HEK293 (cell line): ENCODE data around the gene FNDC5.

ENCODE experiments used
- CTCF ChIA-PET: fragments of 350-600 bp; formaldehyde crosslinking; extraction: SDS; loops from one replicate; lab custom pipeline; 2021; ENCODE audit warnings: antibody characterized with exemption; lab: Yijun Ruan, JAX
- POLR2A ChIA-PET: fragments of 300-600 bp; formaldehyde crosslinking; extraction: SDS; loops from one replicate; lab custom pipeline; 2020; ENCODE audit warnings: antibody characterized with exemption, inconsistent platforms; lab: Yijun Ruan, JAX
- H3K27ac ChIP-seq: fragments of 200-500 bp; sonication (Bioruptor generic); 2 replicates; pipeline ENCODE4 v1.5.1; 2014; ENCODE audit warnings: low read depth, low read length, control low read depth, inconsistent platforms; ENCODE audit errors: extremely low read depth
- H3K36me3 ChIP-seq, 2 experiments: fragments of 200-500 bp in 1 of 2; sonication (Bioruptor generic) in 1 of 2; 1 replicate in 1 of 2; 2 replicates in 1 of 2; pipeline ENCODE4 v1.5.1; 2014 to 2017; ENCODE audit warnings: inconsistent platforms in 2 of 2, low read length in 2 of 2; ENCODE audit not compliant: control insufficient read depth in 2 of 2, insufficient read depth in 1 of 2
- H3K4me1 ChIP-seq: fragments of 200-500 bp; sonication (Bioruptor generic); 2 replicates; pipeline ENCODE4 v1.5.1; 2014; ENCODE audit warnings: mild to moderate bottlenecking, low read length, inconsistent platforms; ENCODE audit not compliant: control insufficient read depth, insufficient read depth
- H3K4me3 ChIP-seq: 2 replicates; pipeline ENCODE4 v1.5.1; 2011; ENCODE audit warnings: low read depth, mild to moderate bottlenecking, control low read depth, low read length, moderate library complexity
- H3K9me3 ChIP-seq: fragments of 200-500 bp; sonication (Bioruptor generic); 2 replicates; pipeline ENCODE4 v1.5.1; 2014; ENCODE audit warnings: low read depth, low read length, inconsistent platforms; ENCODE audit not compliant: control insufficient read depth, insufficient read depth
- BCL11B ChIP-seq: fragments of 450-650 bp; formaldehyde crosslinking; IDR thresholded peaks from 2 replicates; pipeline ENCODE4 v1.5.1; 2016; ENCODE audit warnings: low read depth, missing biosample characterization, missing genetic modification characterization
- PRDM10 ChIP-seq: fragments of 450-650 bp; formaldehyde crosslinking; IDR thresholded peaks from 2 replicates; pipeline ENCODE4 v1.5.1; 2016; ENCODE audit warnings: missing biosample characterization, missing genetic modification characterization
- ZBTB10 ChIP-seq: fragments of 450-650 bp; formaldehyde crosslinking; IDR thresholded peaks from 2 replicates; pipeline ENCODE4 v1.5.1; 2016; ENCODE audit warnings: missing biosample characterization, missing genetic modification characterization
- ZNF174 ChIP-seq: fragments of 450-650 bp; formaldehyde crosslinking; IDR thresholded peaks from 2 replicates; pipeline ENCODE4 v1.5.0; 2017; ENCODE audit warnings: missing biosample characterization, mild to moderate bottlenecking, missing genetic modification characterization
- ZNF18 ChIP-seq: fragments of 450-650 bp; formaldehyde crosslinking; IDR thresholded peaks from 2 replicates; pipeline ENCODE4 v1.5.1; 2016; ENCODE audit warnings: missing biosample characterization, missing genetic modification characterization
- ZNF362 ChIP-seq: fragments of 450-650 bp; formaldehyde crosslinking; IDR thresholded peaks from 2 replicates; pipeline ENCODE4 v1.5.1; 2016; ENCODE audit warnings: missing biosample characterization, missing genetic modification characterization
- ZNF37A ChIP-seq: fragments of 450-650 bp; IDR thresholded peaks from 2 replicates; pipeline ENCODE4 v1.5.1; 2018; ENCODE audit warnings: missing biosample characterization, missing genetic modification characterization
- ZNF416 ChIP-seq: fragments of 450-650 bp; formaldehyde crosslinking; IDR thresholded peaks from 2 replicates; pipeline ENCODE4 v1.5.1; 2016; ENCODE audit warnings: missing biosample characterization, missing genetic modification characterization
- ZNF558 ChIP-seq: fragments of 450-650 bp; formaldehyde crosslinking; IDR thresholded peaks from 2 replicates; pipeline ENCODE4 v1.5.1; 2016; ENCODE audit warnings: missing biosample characterization, missing genetic modification characterization
- ZNF585B ChIP-seq: fragments of 450-650 bp; formaldehyde crosslinking; IDR thresholded peaks from 2 replicates; pipeline ENCODE4 v1.5.1; 2016; ENCODE audit warnings: missing biosample characterization, missing genetic modification characterization
- ZNF624 ChIP-seq: fragments of 450-650 bp; formaldehyde crosslinking; IDR thresholded peaks from 2 replicates; pipeline ENCODE4 v1.5.1; 2017; ENCODE audit warnings: missing biosample characterization, missing genetic modification characterization
- ZNF660 ChIP-seq: fragments of 450-650 bp; IDR thresholded peaks from 2 replicates; pipeline ENCODE4 v1.5.1; 2018; ENCODE audit warnings: missing biosample characterization, mild to moderate bottlenecking, missing genetic modification characterization
- ZSCAN30 ChIP-seq: fragments of 450-650 bp; IDR thresholded peaks from 2 replicates; pipeline ENCODE4 v1.5.1; 2018; ENCODE audit warnings: missing biosample characterization, mild to moderate bottlenecking, missing genetic modification characterization, moderate library complexity
- ZSCAN5A ChIP-seq: fragments of 450-650 bp; formaldehyde crosslinking; IDR thresholded peaks from 2 replicates; pipeline ENCODE4 v1.5.1; 2016; ENCODE audit warnings: missing biosample characterization, missing genetic modification characterization

The FNDC5 gene

GRCh38 chr1:32861904-32862695, 8.6 kb downstream of the FNDC5 start:
- no peaks in the 10 kb centered on the region for H3K9me3 ChIP-seq
- no peaks in the 10 kb centered on the region for H3K4me1 ChIP-seq
- H3K4me3 ChIP-seq: no peak overlapping the region
- peaks cover 0 to 73% of the 10 kb centered on the region in 2 experiments; a peak in 1 of 3 replicates for H3K36me3 ChIP-seq
- POLR2A ChIA-PET: interaction anchor here (0.6 kb wide), 1 partner anchor 164 kb away, joined by 3 read pairs; no protein-coding TSS in a partner anchor
- no peak overlapping the region for H3K27ac ChIP-seq
- CTCF ChIA-PET: interaction anchor here (0.6 to 2.0 kb wide), 7 partner anchors 10 to 52 kb away, joined by 3 to 6 read pairs (median 4); partner anchors contain the start of gene HPCA
- TF ChIP-seq ZSCAN5A (tag by site-specific recombination): no peak
- TF ChIP-seq PRDM10 (tag by site-specific recombination): peak; percentile 79
- TF ChIP-seq ZNF558 (tag by site-specific recombination): no peak

- Histone ChIP-seq H3K27ac (no peak overlapping the region), H3K4me1 (no peaks in the 10 kb centered on the region), H3K36me3 (peaks cover 10 to 89% of the 10 kb centered on the region in 2 experiments; a peak in 1 of 3 replicates), H3K9me3 (no peaks in the 10 kb centered on the region), H3K4me3 (no peak overlapping the region)
- no peak for TF ChIP-seq ZNF18 (tag by site-specific recombination)
- no peak for TF ChIP-seq ZSCAN30 (tag by site-specific recombination)
- TF ChIP-seq ZNF660 (tag by site-specific recombination): no peak
- TF ChIP-seq ZNF174 (tag by site-specific recombination): no peak
- no peak for TF ChIP-seq ZBTB10
- TF ChIP-seq ZNF585B (tag by site-specific recombination): no peak
- ChIA-PET CTCF (interaction anchor here (0.7 to 1.9 kb wide), 3 partner anchors 11 to 16 kb away, joined by 3 to 7 read pairs (median 4); no protein-coding TSS in a partner anchor), POLR2A (no interaction called here)
Observed at GRCh38 chr1:32860566-32860965, 10.1 kb downstream of the FNDC5 start.

- no peaks in the 10 kb centered on the region for H3K9me3 ChIP-seq
- POLR2A ChIA-PET: no interaction called here
- TF ChIP-seq BCL11B (tag by site-specific recombination) (no peak), ZNF362 (tag by site-specific recombination) (no peak), ZNF624 (tag by site-specific recombination) (no peak), ZNF416 (tag by site-specific recombination) (no peak), ZNF37A (no peak)
- CTCF ChIA-PET: interaction anchor here (0.8 to 1.1 kb wide), 2 partner anchors 17 kb away, joined by 3 to 7 read pairs; no protein-coding TSS in a partner anchor
- H3K4me1 ChIP-seq: no peaks in the 10 kb centered on the region
- H3K4me3 ChIP-seq: no peak overlapping the region
- H3K27ac ChIP-seq: no peak overlapping the region
- H3K36me3 ChIP-seq: peaks cover 13 to 95% of the 10 kb centered on the region in 2 experiments; a peak in 2 of 3 replicates
Observed at GRCh38 chr1:32859915-32860314, 10.8 kb downstream of the FNDC5 start.
